T-helper 1 cell treated with Interleukin-12 subunit alpha and Interleukin-12 subunit beta and Interleukin-4 antibody, amounts not matched to agents 30 ng/mL and 1 ng/mL, for 36 hours (primary cell): ENCODE measurements around the gene TMEM38B. TPM values are rescaled to one million over a fixed set of nuclear protein-coding genes. Genes with fewer than 3 reads are reported as not detected.
"Not testable (repeated sequence)": the region's sequence is repeated elsewhere in the genome, so short reads cannot be mapped to it uniquely, and the experiment has no call there.

ENCODE experiments used
- intact Hi-C: fragments of 100-400 bp; cut with micrococcal nuclease; formaldehyde crosslinking; loops from one replicate; pipeline ENCODE4 v1.15.1; 2024
- total RNA-seq: library from RNA; stranded (reverse); gene quantifications from 2 replicates; pipeline ENCODE4 v1.2.3, GENCODE V29; 2022

The TMEM38B gene
- total RNA-seq, 1 donor from 2014 or later, result 5.7 TPM

- intact Hi-C loops, result loop anchor here (10.0 kb wide), 1 partner anchor 929 kb away; no protein-coding TSS in a partner anchor
Measured at GRCh38 chr9:105713260-105714019, 19.1 kb downstream of the TMEM38B start.

DNA sequence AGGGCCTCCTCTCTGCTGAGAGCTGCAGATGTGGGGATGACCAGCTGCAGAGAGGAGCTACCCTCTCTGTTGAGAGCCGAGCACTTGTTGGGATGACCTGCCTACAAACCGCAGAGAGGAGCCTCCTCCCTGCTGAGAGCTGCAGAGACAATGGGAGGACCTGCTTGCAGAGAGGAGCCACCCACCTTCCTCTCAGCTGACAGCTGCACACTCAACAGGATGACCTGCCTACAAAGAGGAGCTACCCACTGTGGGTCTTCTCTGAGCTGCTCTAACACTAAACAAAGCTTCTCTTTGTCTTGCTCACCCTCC is 19.6 kb downstream of the TMEM38B start:
- intact Hi-C loops, result loop anchor here (10.0 kb wide), 1 partner anchor 929 kb away; no protein-coding TSS in a partner anchor

- intact Hi-C loops, result loop anchor here (5.0 to 10.0 kb wide), 2 partner anchors 559 to 931 kb away; no protein-coding TSS in a partner anchor
Measured at GRCh38 chr9:105716146-105716545, 21.8 kb downstream of the TMEM38B start.

GRCh38 chr9:105722099-105722498 is 27.8 kb downstream of the TMEM38B start:
- intact Hi-C loops, result no loop called here

GRCh38 chr9:105725370-105725769 is 31.0 kb downstream of the TMEM38B start:
- intact Hi-C loops, result no loop called here

GRCh38 chr9:105728230-105728629 is 33.9 kb downstream of the TMEM38B start:
- intact Hi-C loops, result not testable (repeated sequence)

DNA sequence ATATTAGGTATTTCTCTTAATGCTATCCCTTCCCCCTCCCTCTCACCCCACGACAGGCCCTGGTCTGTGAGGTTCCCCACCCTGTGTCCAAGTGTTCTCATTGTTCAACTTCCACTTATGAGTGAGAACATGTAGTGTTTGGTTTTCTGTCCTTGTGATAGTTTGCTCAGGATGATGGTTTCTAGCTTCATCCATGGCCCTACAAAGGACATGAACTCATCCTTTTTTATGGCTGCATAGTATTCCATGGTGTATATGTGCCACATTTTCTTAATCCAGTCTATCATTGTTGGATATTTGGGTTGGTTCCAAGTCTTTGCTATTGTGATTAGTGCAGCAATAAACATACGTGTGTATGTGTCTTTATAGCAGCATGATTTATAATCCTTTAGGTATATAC is 37.1 kb downstream of the TMEM38B start:
- intact Hi-C loops, result not testable (repeated sequence)

- intact Hi-C loops, result no loop called here
Measured at GRCh38 chr9:105735366-105735765, 41.0 kb downstream of the TMEM38B start.

DNA sequence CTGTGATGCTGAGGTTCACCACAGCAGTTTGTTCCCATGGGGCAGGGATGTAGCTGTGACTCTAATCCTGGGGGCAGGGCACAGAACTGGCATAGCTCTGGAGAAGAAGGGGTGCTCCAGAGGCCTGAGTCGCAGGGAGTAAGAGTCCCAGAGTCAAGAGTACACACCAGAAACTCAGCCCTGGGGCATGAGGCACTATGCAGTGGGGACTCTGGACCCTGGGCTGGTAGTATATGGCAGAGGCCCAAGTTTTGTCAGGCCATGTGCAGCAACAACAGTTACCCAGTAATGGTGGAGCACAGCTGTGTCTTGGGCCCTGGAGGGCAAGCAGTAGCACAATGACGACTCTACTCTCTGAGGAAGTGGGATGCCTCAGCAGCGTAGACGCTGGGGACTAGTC is 42.9 kb downstream of the TMEM38B start:
- intact Hi-C loops, result no loop called here

DNA sequence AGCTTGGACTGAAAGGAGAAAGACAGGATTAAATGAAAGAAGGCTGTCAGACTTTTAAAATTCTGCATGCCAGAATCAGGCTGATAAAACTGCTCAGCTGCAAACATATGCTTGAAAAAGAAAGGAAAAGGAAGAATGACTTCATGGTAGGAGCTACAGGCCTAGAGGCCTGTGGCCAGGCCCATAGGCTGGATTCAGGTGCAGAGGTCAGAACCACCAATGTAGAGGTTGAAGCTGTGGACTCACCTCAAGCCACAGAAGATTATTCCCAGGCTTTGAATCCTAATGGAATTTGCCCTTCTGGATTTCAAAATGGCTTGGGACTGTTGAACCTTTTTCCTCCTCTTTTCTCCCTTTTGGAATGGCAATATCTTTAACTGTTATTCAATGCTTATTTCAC is 47.7 kb downstream of the TMEM38B start:
- intact Hi-C loops, result no loop called here

DNA sequence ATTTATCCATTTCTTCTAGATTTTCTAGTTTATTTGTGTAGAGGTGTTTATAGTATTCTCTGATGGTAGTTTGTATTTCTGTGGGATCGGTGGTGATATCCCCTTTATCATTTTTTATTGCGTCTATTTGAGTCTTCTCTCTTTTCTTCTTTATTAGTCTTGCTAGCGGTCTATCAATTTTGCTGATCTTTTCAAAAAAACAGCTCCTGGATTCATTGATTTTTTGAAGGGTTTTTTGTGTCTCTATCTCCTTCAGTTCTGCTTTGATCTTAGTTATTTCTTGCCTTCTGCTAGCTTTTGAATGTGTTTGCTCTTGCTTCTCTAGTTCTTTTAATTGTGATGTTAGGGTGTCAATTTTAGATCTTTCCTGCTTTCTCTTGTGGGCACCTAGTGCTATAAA is 53.0 kb downstream of the TMEM38B start:
- intact Hi-C loops, result not testable (repeated sequence)

- intact Hi-C loops, result no loop called here
Measured at GRCh38 chr9:105751761-105752160, 57.4 kb downstream of the TMEM38B start.

GRCh38 chr9:105757496-105758251 is 63.3 kb downstream of the TMEM38B start:
- intact Hi-C loops, result no loop called here

- intact Hi-C loops, result no loop called here
Measured at GRCh38 chr9:105760053-105760452, 65.7 kb downstream of the TMEM38B start.

GRCh38 chr9:105782561-105783494 is 88.5 kb downstream of the TMEM38B start:
- intact Hi-C loops, result not testable (repeated sequence)

- intact Hi-C loops, result not testable (repeated sequence)
Measured at GRCh38 chr9:105783495-105783872, 89.1 kb downstream of the TMEM38B start.

DNA sequence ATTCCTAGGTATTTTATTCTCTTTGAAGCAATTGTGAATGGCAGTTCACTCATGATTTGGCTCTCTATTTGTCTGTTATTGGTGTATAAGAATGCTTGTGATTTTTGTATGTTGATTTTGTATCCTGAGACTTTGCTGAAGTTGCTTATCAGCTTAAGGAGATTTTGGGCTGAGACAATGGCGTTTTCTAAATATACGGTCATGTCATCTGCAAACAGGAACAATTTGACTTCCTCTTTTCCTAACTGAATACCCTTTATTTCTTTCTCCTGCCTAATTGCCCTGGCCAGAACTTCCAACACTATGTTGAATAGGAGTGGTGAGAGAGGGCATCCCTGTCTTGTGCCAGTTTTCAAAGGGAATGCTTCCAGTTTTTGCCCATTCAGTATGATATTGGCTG is 92.5 kb downstream of the TMEM38B start:
- intact Hi-C loops, result not testable (repeated sequence)

GRCh38 chr9:105816202-105816744 is 121.9 kb downstream of the TMEM38B start:
- intact Hi-C loops, result loop anchor here (5.0 kb wide), 1 partner anchor 1724 kb away; the partner anchor contains the start of gene SMC2

- intact Hi-C loops, result loop anchor here (5.0 kb wide), 1 partner anchor 1725 kb away; the partner anchor contains the start of gene SMC2
Measured at GRCh38 chr9:105816981-105817380, 122.6 kb downstream of the TMEM38B start.

GRCh38 chr9:105818903-105819302 is 124.6 kb downstream of the TMEM38B start:
- intact Hi-C loops, result loop anchor here (5.0 kb wide), 1 partner anchor 1727 kb away; the partner anchor contains the start of gene SMC2

- intact Hi-C loops, result loop anchor here (1.0 to 10.0 kb wide), 2 partner anchors 36 to 218 kb away; no protein-coding TSS in a partner anchor
Measured at GRCh38 chr9:105822814-105823213, 128.5 kb downstream of the TMEM38B start.
